Measurements from ENCODE around the gene RSU1. TPM values are rescaled to one million over a fixed set of nuclear protein-coding genes. Genes with fewer than 3 reads are reported as not detected.

The RSU1 gene
- total RNA-seq, 6 donors from 2014 or later, result 36.7 to 81.4 (median 48.0) TPM

GRCh38 chr10:16717622-16718395 lies 99.4 kb downstream of the RSU1 start:
- no peak for TF ChIP-seq POLR2AphosphoS5 (IDR thresholded peaks at IDR 0.05)
- Histone ChIP-seq H3K4me1 (no peaks in the 10 kb centered on the region), H3K4me3 (no peak overlapping the region), H3K36me3 (peaks cover 0 to 4% (median 1%) of the 10 kb centered on the region in 4 donors), H3K27ac (no peak overlapping the region), H3K27me3 (no peaks in the 10 kb centered on the region), H3K9me3 (peaks cover 2 to 15% (median 3%) of the 10 kb centered on the region in 4 donors)
- ATAC-seq (ENCODE audit: low FRiP score in 2 of 2) (peak in 1 of 2 donors; percentile 60), DNase-seq (no peak)
- 62 to 81% methylated on average over 4 of the region's 4 CpGs for WGBS, 2 donors

- no peak for TF ChIP-seq POLR2A (IDR thresholded peaks at IDR 0.05)
- TF ChIP-seq POLR2AphosphoS5 (IDR thresholded peaks at IDR 0.05), result no peak
- no peak for TF ChIP-seq EP300 (IDR thresholded peaks at IDR 0.05)
- no peak for TF ChIP-seq CTCF (IDR thresholded peaks at IDR 0.05)
These were observed 101.2 kb downstream of the RSU1 start for GRCh38 chr10:16716051-16716450.

GRCh38 chr10:16713290-16713689 lies 103.9 kb downstream of the RSU1 start:
- H3K9me3 ChIP-seq, result peaks cover 3 to 18% (median 5%) of the 10 kb centered on the region in 4 donors
- 91 to 99% methylated on average over 3 of the region's 3 CpGs for WGBS, 2 donors
- H3K4me1 ChIP-seq, result no peaks in the 10 kb centered on the region
- no peak for DNase-seq
- no peak for TF ChIP-seq EP300 (IDR thresholded peaks at IDR 0.05)
- TF ChIP-seq CTCF (IDR thresholded peaks at IDR 0.05), result no peak
- no peak for TF ChIP-seq POLR2AphosphoS5 (IDR thresholded peaks at IDR 0.05)
- TF ChIP-seq POLR2A (IDR thresholded peaks at IDR 0.05), result no peak
- no peak for ATAC-seq (ENCODE audit: low FRiP score in 2 of 2)
- peaks cover 0 to 4% (median 1%) of the 10 kb centered on the region in 4 donors for H3K36me3 ChIP-seq
- no peak overlapping the region for H3K4me3 ChIP-seq
- no peaks in the 10 kb centered on the region for H3K27me3 ChIP-seq
- H3K27ac ChIP-seq, result no peak overlapping the region

More at GRCh38 chr10:16716051-16716450, 101.2 kb downstream of the RSU1 start:
- ATAC-seq (ENCODE audit: low FRiP score in 2 of 2), result no peak
- no peak for DNase-seq
- H3K36me3 ChIP-seq, result peaks cover 0 to 4% (median 1%) of the 10 kb centered on the region in 4 donors
- H3K4me1 ChIP-seq, result no peaks in the 10 kb centered on the region
- 76 to 84% methylated on average over 5 of the region's 5 CpGs for WGBS, 2 donors
- H3K27ac ChIP-seq, result no peak overlapping the region
- no peak overlapping the region for H3K4me3 ChIP-seq
- no peaks in the 10 kb centered on the region for H3K27me3 ChIP-seq
- peaks cover 3 to 18% (median 5%) of the 10 kb centered on the region in 4 donors for H3K9me3 ChIP-seq

GRCh38 chr10:16712883-16713282 lies 104.3 kb downstream of the RSU1 start:
- no peak overlapping the region for H3K27ac ChIP-seq
- TF ChIP-seq POLR2A (IDR thresholded peaks at IDR 0.05), result no peak
- TF ChIP-seq POLR2AphosphoS5 (IDR thresholded peaks at IDR 0.05), result no peak
- no peak for TF ChIP-seq EP300 (IDR thresholded peaks at IDR 0.05)
- no peak for TF ChIP-seq CTCF (IDR thresholded peaks at IDR 0.05)
- ATAC-seq (ENCODE audit: low FRiP score in 2 of 2), result no peak
- H3K27me3 ChIP-seq, result no peaks in the 10 kb centered on the region
- peaks cover 3 to 18% (median 5%) of the 10 kb centered on the region in 4 donors for H3K9me3 ChIP-seq
- H3K36me3 ChIP-seq, result peaks cover 0 to 4% (median 1%) of the 10 kb centered on the region in 4 donors
- no peak for DNase-seq
- H3K4me3 ChIP-seq, result no peak overlapping the region
- 95 to 97% methylated on average over 1 of the region's 1 CpG for WGBS, 2 donors
- no peaks in the 10 kb centered on the region for H3K4me1 ChIP-seq

GRCh38 chr10:16700331-16700730 lies 116.9 kb downstream of the RSU1 start:
- Histone ChIP-seq H3K4me1 (no peaks in the 10 kb centered on the region), H3K27me3 (no peaks in the 10 kb centered on the region)
- WGBS, 2 donors, result 96 to 97% methylated on average over 5 of the region's 5 CpGs

More at GRCh38 chr10:16700331-16700730, 116.9 kb downstream of the RSU1 start:
- H3K36me3 ChIP-seq, result no peaks in the 10 kb centered on the region
- no peak overlapping the region for H3K4me3 ChIP-seq
- ATAC-seq (ENCODE audit: low FRiP score in 2 of 2), result no peak
- no peak for DNase-seq
- H3K9me3 ChIP-seq, result no peaks in the 10 kb centered on the region
- H3K27ac ChIP-seq, result no peak overlapping the region
- TF ChIP-seq POLR2A (IDR thresholded peaks at IDR 0.05) (no peak), POLR2AphosphoS5 (IDR thresholded peaks at IDR 0.05) (no peak), EP300 (IDR thresholded peaks at IDR 0.05) (no peak), CTCF (IDR thresholded peaks at IDR 0.05) (no peak)
